Kidney epithelial cell (primary cell): Measurements from ENCODE around the gene RASSF5. TPM values are rescaled to one million over a fixed set of nuclear protein-coding genes. Genes with fewer than 3 reads are reported as not detected.
A peak's percentile ranks its signal among the peaks of the same experiment; 100 is the strongest.

ENCODE experiments used
- DNase-seq: peaks from one replicate; pipeline ENCODE4 v3.0.0-alpha.2; 2010; ENCODE audit warnings: low read depth
- H3K27me3 ChIP-seq: 2 replicates; pipeline ENCODE4 v1.6.0; 2011; ENCODE audit warnings: low read length; ENCODE audit not compliant: control insufficient read depth, insufficient read depth
- H3K36me3 ChIP-seq: 2 replicates; pipeline ENCODE4 v1.5.1; 2011; ENCODE audit warnings: low read length; ENCODE audit not compliant: control insufficient read depth, insufficient read depth
- H3K4me3 ChIP-seq: 2 replicates; pipeline ENCODE4 v1.5.1; 2011; ENCODE audit warnings: low read depth, mild to moderate bottlenecking, control low read depth, low read length
- total RNA-seq: library from RNA; depleted of rRNA; stranded (reverse); fragments of >200 nt; gene quantifications from 2 replicates; pipeline ENCODE4 v1.2.3, GENCODE V29; 2015
- TF ChIP-seq, protein P1 (sequence below): IDR thresholded peaks from 2 replicates; pipeline ENCODE4 v1.5.1; 2011; ENCODE audit warnings: mild to moderate bottlenecking, moderate library complexity, low read length, control low read depth, inconsistent platforms; ENCODE audit not compliant: insufficient read depth, poor library complexity, severe bottlenecking

RASSF5 gene
- total RNA-seq, 1 donor from 2014 or later: 4.2 TPM

DNA sequence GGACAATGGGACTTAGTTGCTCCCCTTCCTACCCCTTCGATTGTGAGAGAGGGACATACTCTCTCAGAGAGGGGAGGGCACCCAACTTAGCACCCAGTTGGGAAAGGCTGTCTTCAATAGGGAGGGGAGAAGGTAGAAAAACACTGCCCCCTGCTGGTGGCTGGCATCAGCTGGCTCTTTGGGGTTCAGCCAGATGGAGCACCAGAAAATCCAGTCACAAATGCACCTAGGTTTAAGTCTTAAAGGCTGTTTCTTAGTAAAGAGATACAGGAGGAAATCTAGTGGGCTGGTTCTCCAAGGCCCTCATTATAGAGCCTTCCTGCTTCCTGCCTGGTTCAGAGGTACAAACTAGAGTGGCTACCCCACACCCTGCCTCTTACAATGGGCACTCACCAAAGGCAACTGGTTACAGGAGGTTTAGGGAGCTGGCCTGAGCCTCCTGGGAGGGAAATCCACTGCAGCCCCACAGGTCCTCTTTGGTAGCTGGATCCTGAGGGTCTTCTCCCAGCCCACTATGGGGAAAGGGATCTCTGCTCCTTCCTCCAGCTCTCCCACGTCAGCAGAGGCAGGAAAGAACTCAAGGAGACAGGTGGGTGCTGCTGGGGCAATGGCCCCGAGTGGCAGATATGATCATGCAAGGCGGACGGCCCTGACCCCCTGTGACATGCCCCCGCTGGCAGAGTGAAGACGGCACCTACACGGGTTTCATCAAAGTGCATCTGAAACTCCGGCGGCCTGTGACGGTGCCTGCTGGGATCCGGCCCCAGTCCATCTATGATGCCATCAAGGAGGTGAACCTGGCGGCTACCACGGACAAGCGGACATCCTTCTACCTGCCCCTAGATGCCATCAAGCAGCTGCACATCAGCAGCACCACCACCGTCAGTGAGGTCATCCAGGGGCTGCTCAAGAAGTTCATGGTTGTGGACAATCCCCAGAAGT is 76.6 kb downstream of the RASSF5 start:
- Histone ChIP-seq H3K4me3 (no peak overlapping the region), H3K36me3 (no peaks in the 10 kb centered on the region), H3K27me3 (no peaks in the 10 kb centered on the region)
- no peak for DNase-seq
- TF ChIP-seq, protein P1, sequence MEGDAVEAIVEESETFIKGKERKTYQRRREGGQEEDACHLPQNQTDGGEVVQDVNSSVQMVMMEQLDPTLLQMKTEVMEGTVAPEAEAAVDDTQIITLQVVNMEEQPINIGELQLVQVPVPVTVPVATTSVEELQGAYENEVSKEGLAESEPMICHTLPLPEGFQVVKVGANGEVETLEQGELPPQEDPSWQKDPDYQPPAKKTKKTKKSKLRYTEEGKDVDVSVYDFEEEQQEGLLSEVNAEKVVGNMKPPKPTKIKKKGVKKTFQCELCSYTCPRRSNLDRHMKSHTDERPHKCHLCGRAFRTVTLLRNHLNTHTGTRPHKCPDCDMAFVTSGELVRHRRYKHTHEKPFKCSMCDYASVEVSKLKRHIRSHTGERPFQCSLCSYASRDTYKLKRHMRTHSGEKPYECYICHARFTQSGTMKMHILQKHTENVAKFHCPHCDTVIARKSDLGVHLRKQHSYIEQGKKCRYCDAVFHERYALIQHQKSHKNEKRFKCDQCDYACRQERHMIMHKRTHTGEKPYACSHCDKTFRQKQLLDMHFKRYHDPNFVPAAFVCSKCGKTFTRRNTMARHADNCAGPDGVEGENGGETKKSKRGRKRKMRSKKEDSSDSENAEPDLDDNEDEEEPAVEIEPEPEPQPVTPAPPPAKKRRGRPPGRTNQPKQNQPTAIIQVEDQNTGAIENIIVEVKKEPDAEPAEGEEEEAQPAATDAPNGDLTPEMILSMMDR: peak; percentile 86

DNA sequence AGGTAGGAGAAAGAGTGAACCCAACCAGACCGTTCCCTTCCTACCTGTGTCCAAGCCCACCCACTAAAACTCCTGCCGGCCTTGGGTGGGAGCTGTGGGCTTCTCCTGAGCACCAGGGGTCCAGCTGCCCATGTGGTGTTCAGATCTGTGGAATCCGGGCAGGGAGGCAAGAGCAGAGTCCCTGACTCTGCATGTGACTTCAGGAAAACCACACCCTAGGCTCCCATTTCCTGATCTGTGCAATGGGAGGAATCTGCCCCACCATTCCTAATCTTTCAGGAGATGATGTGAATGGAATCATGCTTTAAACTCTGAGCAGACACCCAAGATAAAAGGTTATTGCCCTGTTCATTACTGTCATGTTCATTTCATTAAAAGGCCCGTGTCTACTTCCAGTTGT is 77.4 kb downstream of the RASSF5 start:
- Histone ChIP-seq H3K36me3 (no peaks in the 10 kb centered on the region), H3K4me3 (no peak overlapping the region), H3K27me3 (no peaks in the 10 kb centered on the region)
- no peak for DNase-seq
- TF ChIP-seq, protein P1: no peak

DNA sequence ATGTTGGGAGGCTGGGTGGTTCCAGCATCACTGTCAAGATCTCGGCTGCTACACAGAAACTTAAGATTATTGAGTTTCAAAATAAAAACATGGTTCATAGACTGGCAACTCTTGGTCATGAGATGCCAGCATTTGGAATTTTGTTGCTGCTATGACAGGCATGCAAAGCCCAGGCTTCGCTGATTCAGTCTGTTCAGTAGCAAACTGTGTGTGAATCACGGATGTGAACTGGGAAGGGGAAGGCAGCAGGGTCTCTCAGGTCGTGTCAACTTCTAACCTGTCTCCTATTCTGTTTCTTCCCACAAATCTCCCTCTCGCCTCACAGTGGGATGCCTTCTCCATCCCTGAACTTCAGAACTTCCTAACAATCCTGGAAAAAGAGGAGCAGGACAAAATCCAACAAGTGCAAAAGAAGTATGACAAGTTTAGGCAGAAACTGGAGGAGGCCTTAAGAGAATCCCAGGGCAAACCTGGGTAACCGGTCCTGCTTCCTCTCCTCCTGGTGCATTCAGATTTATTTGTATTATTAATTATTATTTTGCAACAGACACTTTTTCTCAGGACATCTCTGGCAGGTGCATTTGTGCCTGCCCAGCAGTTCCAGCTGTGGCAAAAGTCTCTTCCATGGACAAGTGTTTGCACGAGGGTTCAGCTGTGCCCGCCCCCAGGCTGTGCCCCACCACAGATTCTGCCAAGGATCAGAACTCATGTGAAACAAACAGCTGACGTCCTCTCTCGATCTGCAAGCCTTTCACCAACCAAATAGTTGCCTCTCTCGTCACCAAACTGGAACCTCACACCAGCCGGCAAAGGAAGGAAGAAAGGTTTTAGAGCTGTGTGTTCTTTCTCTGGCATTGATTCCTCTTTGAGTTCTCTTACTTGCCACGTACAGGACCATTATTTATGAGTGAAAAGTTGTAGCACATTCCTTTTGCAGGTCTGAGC is 79.4 kb downstream of the RASSF5 start:
- no peaks in the 10 kb centered on the region for H3K27me3 ChIP-seq
- no peak overlapping the region for H3K4me3 ChIP-seq
- TF ChIP-seq, protein P1: no peak
- no peak for DNase-seq
- no peaks in the 10 kb centered on the region for H3K36me3 ChIP-seq

DNA sequence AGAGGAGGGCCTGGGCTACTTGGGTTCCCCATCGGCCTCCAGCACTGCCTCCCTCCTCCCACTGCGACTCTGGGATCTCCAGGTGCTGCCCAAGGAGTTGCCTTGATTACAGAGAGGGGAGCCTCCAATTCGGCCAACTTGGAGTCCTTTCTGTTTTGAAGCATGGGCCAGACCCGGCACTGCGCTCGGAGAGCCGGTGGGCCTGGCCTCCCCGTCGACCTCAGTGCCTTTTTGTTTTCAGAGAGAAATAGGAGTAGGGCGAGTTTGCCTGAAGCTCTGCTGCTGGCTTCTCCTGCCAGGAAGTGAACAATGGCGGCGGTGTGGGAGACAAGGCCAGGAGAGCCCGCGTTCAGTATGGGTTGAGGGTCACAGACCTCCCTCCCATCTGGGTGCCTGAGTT is 80.6 kb downstream of the RASSF5 start:
- Histone ChIP-seq H3K4me3 (no peak overlapping the region), H3K36me3 (no peaks in the 10 kb centered on the region), H3K27me3 (no peaks in the 10 kb centered on the region)
- TF ChIP-seq, protein P1: no peak
- no peak for DNase-seq

DNA sequence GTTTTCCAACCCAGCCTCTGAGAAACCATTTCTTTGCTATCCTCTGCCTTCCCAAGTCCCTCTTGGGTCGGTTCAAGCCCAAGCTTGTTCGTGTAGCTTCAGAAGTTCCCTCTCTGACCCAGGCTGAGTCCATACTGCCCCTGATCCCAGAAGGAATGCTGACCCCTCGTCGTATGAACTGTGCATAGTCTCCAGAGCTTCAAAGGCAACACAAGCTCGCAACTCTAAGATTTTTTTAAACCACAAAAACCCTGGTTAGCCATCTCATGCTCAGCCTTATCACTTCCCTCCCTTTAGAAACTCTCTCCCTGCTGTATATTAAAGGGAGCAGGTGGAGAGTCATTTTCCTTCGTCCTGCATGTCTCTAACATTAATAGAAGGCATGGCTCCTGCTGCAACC is 81.2 kb downstream of the RASSF5 start:
- no peaks in the 10 kb centered on the region for H3K27me3 ChIP-seq
- TF ChIP-seq, protein P1: no peak
- no peaks in the 10 kb centered on the region for H3K36me3 ChIP-seq
- H3K4me3 ChIP-seq: no peak overlapping the region
- DNase-seq: no peak
